HG02852 (cell line): Measurements from ENCODE around the gene GOLGA6L7.
"Not testable (repeated sequence)": the region's sequence is repeated elsewhere in the genome, so short reads cannot be mapped to it uniquely, and the experiment has no call there.

Experiments used
- ATAC-seq: cut with Tn5 transposase; IDR thresholded peaks from one replicate; pipeline ENCODE4 v1.9.1; 2021; ENCODE audit warnings: mild to moderate bottlenecking, moderate library complexity; ENCODE audit not compliant: unreplicated experiment

GOLGA6L7 gene

DNA sequence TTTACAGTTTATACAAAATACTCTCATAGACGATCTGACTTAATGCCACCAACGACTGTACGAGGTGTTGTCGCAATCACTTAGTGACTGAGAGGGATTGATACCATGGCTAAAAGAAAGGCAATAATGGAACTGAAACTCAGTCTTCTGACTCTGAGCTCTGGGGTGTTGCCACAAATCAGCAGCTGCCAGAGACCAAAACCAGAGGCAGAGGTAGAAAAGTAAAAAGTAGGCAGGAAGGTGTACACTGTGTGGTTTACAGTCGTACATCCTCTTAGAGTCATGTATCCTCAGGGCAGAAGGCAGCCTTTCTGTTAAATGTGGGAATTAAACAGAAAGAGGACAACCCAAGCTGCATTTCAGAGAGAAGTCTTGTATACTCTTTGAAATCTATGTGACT is 1.2 kb downstream of the GOLGA6L7 start:
- not testable (repeated sequence) for ATAC-seq

DNA sequence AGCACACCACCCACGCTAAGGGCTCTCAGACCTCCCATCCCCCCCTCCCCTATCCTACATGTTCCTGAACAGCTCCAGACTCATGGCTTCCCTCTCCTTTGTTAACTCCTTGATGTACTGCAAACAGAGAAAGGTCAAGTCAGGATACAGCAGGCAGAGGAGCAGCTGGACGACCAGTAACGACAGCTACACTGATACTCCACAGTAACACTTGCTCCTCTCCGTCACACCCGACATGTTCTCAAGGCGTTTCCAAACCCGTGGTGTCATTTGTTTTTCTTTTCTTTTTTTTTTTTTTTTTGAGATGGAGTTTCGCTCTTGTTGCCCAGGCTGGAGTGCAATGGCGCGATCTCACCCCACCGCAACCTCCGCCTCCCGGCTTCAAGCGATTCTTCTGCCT is 4.3 kb downstream of the GOLGA6L7 start:
- ATAC-seq, result not testable (repeated sequence)

DNA sequence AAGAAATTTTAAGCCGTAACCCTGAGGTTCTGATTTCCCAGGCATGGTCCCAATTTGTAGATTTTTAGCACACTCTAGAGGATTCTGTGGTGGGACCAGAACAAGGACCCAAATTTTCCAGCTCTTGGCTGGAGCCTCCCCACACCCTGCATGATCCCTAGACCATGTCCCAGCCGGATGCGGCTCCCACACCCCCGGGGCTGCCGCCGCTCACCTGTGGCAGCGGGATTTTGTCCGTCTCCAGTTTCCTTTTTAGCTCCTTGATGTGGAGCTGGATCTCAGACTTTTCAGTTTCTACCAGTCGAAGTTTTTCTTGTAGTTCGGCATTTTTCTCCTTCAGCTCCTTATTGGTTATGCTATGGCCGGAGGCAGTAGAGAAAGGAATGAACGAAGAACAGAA is 4.9 kb downstream of the GOLGA6L7 start:
- ATAC-seq, result not testable (repeated sequence)

DNA sequence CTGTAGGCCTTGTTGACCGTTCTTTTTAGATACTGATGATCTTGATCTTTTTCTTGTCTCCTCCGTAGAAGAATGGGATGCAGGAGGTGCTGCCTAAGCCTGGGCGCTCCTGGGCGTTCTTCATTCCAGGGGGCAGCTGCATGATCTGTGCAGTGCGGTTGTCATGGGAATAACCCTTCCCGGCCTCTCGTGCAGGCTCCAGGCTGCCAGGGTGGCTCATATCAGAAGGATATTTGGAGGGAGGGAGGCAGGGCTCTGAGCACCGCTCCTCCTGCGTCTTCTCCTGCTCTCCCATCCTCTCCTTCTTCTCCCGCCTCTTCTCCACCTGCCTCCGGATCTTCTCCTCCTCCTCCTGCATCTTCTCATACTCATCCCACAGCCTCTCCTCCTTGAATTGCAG is 6.2 kb downstream of the GOLGA6L7 start:
- ATAC-seq, result not testable (repeated sequence)

DNA sequence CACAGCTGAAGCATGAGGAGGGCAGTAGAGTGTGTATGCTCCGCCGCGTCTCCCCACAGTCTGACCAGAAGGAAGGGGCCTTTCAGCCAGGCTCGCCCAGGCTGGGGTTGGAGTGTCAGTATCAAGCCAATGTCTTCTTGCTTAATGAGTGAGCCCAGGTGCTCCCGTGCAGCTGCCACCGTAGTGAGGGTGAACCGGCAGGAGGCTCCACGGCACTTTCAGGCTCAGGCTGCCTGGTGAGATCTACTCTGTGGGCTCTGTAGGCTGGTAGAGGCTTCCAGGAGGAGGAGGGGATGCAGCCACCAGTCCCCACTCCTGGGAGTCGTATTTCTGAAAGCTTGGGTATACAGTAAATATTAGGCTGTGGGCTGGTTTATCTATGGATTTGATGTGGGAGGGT is 8.2 kb downstream of the GOLGA6L7 start:
- not testable (repeated sequence) for ATAC-seq

DNA sequence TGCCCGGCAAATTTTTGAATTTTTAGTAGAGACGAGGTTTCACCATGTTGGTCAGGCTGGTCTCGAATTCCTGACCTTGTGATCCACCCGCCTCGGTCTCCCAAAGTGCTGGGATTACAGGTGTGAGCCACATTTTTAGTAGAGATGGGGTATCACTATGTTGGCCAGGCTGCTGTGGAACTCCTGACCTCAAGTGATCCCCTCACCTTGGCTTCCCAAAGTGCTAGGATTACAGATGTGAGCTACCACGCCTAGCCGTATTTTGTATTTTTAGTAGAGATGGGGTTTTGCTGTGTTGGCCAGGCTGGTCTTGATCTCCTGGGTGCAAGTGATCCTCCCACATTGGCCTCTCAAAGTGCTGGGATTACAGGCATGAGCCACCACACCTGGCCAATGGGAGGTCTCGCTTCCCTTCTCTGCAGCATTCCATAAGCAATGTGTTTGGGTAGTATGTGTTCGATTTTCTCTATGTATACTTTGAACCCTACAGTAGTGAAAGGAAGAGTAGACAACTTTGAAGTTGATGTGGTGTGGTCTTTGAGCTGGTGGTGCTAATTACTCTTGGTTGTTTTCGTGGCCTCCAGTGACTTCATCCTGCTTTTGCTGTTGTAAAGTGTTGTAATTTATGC is 13.4 kb downstream of the GOLGA6L7 start:
- ATAC-seq, result not testable (repeated sequence)

DNA sequence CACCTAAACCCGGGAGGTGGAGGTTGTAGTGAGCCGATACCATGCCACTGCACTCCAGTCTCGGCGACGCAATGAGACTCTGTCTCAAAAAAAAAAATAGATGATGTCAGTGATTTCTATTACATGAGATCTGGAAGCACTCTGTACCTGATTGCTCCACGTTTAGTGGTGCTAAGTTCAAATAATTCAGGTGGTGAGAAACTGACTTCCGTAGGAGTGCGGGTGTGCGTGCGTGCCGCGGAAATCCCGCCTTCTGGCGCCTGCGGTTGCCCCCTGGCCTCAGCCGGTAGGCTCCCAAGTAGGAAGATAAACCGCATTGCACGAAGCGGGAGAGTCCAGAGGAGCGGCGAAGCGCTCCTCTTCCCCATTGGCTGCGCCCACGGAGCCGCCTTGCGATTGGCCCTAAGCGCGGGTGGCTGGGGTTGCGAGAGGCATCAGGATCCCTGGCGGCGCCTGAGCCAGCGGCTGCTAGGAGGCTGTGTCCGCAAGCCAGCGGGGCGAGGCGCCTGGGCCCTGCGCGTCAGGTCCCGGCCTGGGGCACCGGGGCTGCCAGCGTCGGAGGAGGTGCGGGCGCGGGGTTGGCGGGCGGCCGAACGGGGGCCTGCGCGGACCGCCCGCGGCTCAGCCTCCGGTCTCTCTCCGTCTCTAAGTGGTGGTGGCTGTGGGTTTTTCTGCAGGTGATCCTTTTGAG is 16.4 kb downstream of the GOLGA6L7 start:
- ATAC-seq, result not testable (repeated sequence)

DNA sequence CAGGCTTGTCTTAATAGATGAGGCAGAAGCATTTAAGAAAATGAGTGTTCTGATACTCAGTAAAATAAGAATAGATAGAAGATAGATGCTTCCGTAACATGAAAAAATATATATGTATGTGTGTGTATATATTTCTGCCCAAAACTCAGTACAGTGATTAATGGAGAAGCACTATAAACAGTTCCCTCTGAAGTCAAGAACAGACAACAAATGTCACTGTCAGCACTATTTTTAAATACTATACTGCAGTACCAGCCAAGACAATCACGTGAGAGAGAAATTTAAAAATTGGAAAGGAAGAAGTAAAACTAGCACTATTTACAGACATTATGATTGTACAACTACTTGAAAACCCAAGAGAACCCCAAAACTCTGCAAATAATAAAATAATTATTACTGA is 27.0 kb downstream of the GOLGA6L7 start:
- not testable (repeated sequence) for ATAC-seq

DNA sequence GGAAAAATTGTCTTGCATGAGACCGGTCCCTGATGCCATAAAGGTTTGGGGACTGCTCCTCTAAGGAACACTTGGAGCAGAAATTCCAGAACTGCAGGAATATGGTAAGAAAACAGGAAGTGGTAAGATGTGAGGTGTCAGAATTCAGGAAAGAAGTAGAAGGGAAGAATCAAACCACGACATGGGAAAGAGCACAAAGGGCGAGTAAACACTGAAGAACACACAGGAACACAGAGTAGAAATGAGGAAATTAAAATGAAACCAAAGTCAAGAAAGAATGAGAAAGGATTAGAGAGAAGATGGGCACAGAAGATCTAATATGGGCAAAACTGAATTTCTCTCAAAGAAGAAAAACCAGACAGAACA is 28.5 kb downstream of the GOLGA6L7 start:
- ATAC-seq, result not testable (repeated sequence)

DNA sequence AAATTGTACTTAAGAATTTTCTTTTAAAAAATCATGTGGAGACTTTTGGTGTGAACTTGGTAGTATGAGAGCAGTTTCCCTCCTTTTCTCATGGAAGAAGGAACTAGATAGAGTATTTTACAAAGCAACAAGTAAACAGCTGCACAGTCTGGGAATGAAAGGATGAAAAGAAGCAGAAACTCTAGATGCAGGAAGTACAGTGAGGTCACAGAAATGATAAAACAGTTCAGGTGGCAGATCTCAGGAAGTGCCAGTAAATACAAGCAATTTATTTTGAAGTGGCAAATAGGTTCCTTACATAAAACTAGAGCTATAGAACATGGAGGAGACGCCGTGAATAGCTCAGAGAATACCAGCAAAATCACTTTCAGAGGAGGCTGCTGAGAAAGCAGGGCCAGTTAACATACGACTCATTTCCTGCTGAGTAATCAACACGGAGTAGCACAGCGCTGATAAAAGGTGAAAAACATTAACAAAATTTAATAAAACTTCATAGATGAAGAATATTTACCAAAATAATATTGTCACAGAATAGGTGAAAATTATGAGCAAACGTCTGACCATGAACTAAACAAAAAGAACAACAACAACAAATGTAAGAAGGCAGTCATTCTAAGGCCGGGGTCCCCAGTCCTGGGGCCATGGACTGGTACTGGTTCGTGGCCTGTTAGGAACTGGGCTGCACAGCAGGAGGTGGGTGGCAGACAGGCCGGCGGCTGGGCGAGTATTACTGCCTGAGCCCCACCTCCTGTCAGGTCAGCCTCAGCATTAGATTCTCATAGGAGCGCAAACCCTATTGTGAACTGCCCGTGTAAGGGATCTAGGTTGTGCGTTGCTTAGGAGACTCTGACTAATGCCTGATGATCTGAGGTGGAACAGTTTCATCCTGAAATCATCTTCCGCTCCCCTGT is 29.2 kb downstream of the GOLGA6L7 start:
- ATAC-seq, result not testable (repeated sequence)

DNA sequence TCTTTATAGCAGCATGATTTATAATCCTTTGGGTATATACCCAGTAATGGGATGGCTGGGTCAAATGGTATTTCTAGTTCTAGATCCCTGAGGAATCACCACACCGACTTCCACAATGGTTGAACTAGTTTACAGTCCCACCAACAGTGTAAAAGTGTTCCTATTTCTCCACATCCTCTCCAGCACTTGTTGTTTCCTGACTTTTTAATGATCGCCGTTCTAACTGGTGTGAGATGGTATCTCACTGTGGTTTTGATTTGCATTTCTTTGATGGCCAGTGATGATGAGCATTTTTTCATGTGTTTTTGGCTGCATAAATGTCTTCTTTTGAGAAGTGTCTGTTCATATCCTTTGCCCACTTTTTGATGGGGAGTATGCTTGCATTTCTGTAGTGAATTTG is 30.3 kb downstream of the GOLGA6L7 start:
- not testable (repeated sequence) for ATAC-seq

DNA sequence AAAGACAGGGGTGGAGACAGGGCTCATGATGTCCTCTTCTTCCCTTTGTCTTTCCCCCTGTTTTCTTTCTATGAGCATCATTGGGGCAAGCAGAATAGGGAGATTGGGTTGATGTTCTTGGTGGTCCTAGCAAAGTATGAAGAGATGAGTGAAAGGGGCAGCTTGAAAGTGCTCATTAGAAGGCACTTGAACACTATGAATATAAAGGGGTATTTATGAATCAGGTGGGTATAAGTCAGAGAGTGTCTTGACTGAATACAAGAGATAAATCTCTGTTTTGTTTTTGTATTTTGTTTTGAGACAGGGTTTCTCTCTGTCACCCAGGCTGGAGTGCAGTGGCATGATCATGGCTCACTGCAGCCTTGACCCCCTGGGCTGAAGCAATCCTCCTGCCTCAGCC is 34.4 kb downstream of the GOLGA6L7 start:
- ATAC-seq, result not testable (repeated sequence)

DNA sequence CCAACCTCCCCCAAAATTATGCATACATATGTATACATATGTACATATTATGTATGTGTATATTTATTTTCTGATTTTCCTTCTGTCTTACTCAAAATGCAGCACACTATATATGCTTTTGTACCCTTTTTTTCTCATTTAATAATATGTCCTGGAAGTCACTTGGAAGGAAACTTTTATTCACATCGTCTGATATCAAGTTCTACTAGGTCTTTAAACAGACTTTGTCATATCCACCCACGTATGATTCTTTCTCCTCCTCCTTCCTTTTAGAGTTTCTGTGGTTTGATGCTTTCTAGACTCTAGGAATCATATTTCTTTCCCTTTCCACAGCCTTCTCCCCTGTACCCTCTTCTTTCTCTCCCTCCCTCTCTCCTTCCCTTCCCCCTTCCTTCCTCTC is 35.1 kb downstream of the GOLGA6L7 start:
- not testable (repeated sequence) for ATAC-seq

DNA sequence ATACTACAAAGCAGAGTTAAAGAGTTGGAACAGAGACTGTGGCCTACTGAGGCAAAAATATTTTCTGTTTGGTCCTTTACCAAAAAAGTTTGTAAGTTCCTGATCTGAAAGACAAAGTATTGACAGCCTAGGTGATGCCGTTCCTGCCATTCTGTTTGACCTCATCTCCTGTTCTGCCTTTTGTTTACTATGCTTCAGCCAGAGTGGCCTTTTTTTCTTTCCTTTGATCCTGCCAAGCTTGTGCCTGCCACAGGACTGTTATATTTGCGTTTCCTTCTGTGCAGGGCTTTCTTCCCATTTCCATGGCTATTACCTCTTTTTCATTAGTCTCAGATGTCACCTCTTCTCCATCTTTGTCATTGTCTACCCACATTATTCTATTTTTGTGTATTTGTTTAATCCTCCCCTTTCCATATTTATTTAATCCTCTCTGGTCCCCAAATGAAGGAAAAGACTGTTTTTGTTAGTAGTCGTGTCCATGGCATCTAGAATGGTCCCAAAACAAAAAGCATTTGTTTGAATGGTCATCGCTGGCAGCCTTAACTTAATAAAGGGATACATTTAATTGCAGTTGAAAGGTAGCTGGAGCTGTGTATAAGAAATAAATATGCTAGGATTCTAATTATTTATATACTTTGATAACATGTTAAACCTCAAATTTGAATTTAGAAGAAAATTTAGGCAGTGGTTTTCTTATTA is 36.4 kb downstream of the GOLGA6L7 start:
- not testable (repeated sequence) for ATAC-seq

DNA sequence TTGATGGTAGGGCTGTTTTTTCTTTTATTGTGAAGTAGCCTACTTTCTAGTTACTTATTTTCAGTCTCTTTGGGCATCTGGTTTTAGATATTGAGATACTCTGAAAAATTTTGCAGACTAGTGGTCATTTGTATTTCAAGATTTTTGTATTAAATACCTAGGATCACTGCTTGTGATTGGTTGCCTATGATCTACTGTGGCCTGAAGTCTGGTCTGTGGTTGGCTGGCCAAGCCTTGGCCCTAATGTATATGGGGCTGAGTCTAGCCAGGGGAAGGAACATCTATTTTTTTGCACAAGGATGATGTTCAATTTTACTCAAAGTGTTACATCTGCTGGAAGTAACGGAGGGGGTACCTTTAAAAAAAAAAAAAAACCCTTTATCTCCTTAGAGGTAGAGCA is 38.0 kb downstream of the GOLGA6L7 start:
- not testable (repeated sequence) for ATAC-seq

DNA sequence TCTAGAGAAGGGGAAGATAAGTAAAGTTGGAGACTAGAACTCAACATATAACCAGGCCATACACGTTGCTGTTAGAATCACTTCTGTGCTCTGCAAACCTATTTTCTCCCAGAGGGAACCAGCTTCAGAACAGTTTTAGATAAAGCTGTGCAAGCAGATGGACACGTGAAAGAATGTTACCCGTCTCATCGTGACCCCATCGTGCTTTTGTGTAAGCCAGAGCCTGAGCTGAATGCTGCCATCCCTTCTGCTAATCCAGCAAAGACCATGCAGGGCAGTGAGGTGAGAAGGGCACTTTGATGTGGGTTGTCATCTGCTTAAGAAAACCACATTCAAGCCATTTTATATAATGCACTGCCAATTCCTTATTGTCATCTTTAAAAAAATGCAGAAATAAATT is 40.3 kb downstream of the GOLGA6L7 start:
- ATAC-seq, result not testable (repeated sequence)

DNA sequence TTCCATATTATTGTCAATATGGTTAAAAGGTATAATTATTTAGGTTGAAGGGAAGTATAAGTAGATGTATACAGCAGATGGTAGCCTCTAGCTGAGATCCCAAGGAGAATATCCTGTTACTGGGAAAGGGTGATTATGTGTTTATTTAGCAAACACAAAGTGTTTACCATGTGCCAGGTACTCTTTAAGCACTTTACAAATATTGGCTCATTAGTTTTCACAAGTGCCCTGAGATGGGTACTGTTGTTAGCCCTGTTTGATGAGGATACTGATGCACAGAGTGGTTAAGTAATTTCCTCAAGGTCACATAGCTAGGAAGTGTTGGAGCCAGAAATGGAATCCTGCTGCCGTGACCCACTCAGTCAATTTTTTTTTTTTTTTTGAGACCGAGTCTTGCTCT is 48.1 kb downstream of the GOLGA6L7 start:
- not testable (repeated sequence) for ATAC-seq

DNA sequence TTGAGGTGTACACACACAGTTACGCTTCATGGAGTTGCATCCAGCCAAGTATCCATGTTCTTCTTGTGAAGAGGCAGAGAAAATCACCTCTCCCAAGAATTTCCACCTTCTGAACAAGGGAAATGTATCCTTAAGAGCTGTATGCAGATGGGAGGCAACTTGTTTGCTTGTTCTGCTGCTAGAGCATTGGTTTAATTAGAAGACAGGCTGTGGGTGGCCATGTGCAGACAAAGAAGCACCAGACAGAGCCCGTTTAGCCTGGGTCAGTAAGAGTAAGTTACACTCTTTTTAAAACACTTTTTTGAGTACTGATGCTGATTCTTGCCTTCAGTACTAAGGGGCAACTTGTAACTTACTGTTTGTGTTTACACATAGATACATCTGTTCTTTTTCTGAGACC is 50.2 kb downstream of the GOLGA6L7 start:
- not testable (repeated sequence) for ATAC-seq

DNA sequence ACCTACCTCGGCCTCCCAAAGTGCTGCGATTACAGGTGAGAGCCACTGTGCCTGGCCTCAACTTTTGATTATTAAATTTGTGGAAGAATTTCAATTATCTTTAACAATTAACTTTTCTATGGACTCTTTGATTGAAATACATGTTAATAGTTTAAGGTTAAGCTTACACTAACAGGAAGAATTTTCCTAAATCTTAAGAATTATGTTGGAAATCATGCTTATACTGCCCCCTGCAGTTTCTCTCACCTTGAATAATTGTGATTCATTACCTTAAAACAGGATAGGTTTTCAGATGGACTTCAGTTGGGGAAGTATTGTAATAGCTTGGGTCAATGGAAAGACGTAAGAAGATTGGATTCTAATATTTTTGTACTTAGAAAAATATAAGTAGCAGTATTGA is 54.2 kb downstream of the GOLGA6L7 start:
- ATAC-seq, result not testable (repeated sequence)
